GM12874 (cell line): ENCODE results near the gene DBNDD1.

Experiments
- TF ChIP-seq, protein P1 (sequence below): IDR thresholded peaks from 2 replicates; pipeline ENCODE4 v1.5.1; 2011; ENCODE audit warnings: low read depth, mild to moderate bottlenecking, control low read depth, low read length, moderate library complexity; ENCODE audit not compliant: insufficient read depth

DBNDD1 gene

DNA sequence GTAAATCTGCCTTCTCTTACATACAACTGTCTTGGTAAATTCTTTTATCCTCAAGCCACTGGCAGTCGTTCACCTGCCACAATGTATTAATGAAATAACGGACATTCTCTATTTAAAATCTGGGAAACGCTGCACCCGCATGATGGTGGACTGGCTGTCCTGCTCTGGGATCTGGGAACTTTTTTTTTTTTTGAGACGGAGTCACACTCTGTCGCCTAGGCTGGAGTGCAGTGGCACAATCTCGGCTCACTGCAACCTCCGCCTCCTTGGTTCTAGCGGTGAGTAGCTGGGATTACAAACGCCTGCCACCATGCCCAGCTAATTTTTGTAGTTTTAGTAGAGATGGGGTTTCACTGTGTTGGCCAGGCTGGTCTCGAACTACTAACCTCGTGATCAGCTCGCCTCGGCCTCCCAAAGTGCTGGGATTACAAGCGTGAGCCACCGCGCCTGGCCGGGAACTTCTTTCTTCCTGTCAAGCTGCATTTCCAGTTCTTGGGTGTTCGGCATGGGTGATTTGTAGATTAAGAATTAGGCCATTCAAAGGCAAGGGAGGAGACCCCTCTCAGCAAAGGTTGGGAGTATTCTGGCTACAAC lies 29.6 kb upstream of the DBNDD1 start:
- TF ChIP-seq, protein P1, sequence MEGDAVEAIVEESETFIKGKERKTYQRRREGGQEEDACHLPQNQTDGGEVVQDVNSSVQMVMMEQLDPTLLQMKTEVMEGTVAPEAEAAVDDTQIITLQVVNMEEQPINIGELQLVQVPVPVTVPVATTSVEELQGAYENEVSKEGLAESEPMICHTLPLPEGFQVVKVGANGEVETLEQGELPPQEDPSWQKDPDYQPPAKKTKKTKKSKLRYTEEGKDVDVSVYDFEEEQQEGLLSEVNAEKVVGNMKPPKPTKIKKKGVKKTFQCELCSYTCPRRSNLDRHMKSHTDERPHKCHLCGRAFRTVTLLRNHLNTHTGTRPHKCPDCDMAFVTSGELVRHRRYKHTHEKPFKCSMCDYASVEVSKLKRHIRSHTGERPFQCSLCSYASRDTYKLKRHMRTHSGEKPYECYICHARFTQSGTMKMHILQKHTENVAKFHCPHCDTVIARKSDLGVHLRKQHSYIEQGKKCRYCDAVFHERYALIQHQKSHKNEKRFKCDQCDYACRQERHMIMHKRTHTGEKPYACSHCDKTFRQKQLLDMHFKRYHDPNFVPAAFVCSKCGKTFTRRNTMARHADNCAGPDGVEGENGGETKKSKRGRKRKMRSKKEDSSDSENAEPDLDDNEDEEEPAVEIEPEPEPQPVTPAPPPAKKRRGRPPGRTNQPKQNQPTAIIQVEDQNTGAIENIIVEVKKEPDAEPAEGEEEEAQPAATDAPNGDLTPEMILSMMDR = no peak

DNA sequence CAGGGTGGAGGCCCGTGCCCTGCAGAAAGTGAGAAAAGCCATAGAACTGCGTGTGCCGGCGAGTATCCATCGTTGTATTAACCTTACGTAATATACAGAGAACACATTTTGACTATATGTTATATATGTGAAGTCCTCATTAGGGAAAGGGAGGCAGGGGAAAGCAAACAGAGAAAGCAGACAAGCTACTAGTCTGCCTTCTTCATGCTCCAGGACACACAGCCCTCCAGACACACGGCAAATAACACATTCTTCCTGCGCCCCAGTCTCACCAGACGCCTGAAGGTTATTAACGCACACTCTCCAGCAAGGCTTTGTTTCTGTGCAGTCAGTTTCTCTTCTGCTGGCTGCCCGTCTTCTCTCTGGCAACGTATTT lies 29.1 kb upstream of the DBNDD1 start:
- TF ChIP-seq, protein P1 = no peak

DNA sequence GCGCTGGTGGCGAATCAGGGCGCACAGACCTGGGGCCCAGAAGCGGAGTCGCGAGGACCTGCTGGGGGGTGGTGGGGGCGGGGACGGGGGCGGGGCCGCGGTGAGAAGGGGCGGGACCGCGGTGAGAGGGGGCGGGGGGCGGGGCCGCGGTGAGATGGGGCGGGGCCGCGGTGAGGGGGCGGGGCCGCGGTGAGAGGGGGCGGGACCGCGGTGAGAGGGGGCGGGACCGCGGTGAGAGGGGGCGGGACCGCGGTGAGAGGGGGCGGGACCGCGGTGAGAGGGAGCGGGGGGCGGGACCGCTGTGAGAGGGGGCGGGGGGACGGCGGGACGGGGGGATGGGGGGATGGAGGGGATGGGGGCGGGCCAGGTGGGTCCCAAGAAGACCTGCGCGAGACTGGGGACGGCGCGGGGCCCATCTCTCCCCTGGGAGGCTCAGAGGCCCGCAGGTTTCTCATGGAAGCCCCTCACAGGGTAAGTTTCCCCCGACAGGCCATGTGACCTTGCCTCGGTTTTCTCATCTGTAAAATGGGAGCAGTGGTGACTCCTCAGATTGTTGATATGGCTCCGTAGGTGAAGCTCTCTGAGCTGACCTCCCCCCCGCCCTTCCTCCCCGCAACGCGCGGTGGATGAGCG lies 28.6 kb upstream of the DBNDD1 start:
- TF ChIP-seq, protein P1 = no peak

DNA sequence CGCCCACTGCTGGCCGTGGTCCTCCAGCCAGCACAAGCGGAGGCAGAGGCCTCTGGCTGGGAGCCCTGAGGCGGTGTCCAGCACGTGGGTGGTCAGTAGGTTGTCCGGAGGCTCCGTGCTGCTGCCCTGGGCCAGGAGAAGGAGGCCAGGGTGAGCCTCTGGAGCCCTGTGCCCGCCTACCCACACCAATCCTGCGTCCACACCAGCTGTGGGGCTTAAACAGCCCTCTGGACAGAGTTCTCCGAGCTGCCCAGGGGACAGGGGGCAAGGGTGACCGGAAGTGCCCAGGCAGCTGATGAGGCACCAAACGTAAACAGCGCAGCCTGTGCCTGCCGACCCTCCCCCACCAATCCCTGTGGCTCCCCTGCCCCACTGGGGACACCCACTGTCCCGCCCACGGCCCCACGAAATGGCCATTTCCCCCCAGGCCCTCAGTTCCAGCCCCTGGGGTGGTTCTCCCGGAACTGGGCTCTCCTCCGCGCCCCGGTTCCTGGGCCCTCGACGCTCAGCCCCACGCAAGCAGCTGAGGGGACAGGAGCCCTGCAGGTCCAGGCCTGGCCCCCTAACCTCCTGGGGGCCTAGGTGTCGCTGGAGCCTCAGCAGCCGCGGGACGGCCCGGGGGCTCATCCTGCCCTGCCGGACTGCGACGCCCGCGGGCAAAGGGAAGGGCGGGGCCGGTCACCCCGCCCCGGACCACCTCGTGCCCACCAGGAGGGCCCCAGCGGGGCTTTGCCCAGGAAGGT lies 27.9 kb upstream of the DBNDD1 start:
- TF ChIP-seq, protein P1 = no peak

DNA sequence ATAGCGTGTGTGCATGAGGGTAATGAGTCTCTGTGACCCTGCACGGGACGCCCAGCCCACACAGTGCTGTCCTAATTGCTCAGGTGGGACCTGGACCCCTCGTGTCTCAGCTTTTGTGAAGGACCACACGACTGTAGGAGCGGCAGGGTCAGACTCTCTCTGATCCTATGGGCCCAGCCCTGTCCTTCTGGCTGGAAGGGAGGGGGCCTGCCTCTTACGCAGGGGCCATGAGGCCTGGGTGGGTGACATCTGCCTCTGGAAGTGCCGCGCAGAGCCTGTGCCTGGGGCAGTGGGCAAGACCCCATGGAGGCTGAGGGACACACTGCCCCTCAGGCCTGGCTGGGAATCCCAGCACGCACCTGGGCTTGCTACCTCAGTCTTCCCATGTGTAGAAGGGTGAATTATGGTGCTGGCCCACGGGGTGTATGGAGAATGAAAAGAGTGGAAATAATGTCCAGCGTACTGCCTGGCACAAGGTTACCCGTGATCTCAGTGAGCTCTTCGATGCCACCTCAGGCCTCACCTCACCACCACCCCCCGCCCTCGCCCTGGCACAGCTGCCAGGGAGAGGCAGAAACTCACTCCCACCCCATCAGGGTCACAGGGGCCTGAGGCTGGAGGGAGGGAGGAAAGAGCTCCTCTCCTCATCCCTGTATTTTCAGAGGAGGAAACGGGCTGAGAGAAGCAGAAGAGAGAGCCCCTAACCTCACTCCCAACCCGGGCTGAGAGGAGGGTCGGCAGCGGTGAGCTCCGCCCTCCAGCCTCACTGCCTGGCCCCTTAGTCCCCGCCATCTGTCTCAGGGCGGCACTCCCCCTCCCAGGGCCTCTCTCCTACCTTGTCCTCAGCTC lies 27.1 kb upstream of the DBNDD1 start:
- TF ChIP-seq, protein P1 = no peak

DNA sequence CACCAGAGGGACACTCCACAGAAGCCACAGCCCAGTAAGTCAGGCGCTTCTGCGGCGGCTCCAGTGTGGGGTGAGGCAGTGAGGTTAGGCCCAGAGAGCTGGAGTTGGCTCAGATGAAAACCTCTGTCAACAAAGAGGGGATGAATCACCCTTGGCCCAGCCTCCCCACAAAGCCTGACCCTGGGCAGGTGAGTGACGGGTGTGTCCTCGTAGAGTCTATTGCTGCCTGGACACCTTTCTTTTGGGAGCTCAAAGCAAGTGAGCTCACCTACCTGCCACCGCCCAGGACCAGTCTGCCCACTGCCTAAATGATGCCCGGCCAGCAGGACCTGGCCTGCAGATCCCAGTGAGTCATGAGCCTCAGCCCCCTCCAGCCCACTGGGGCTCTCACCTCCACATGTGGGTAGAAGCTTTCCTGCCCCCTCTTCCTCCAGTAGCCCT lies 24.9 kb upstream of the DBNDD1 start:
- TF ChIP-seq, protein P1 = no peak

DNA sequence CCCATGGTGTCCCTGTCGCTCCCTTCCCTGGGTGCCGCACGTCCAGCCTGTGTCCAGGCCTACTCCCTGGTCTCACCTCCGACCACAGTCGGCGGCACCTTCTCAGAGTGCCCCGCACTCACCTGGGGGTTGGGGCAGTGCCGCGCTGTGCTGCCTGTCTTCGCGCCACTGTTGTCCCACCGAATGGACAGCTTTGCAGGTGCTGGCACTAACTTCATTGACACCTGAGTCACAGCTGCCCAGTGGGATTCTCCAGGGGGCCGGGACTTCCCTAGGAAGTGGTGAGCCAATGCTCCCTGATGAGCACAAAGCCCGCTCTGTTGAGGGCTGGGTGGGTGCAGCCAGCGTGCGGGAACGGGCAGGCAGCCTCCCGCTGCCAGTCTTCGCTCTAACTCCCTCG lies 24.3 kb upstream of the DBNDD1 start:
- TF ChIP-seq, protein P1 = no peak
